AG04449 (cell line): ENCODE data around the gene MMP19.
A peak's percentile ranks its signal among the peaks of the same experiment; 100 is the strongest.
"Not testable (repeated sequence)": the region's sequence is repeated elsewhere in the genome, so short reads cannot be mapped to it uniquely, and the experiment has no call there.

Experiments
- CTCF ChIA-PET: fragments of 350-600 bp; formaldehyde crosslinking; extraction: SDS; loops from one replicate; lab custom pipeline; 2021; ENCODE audit warnings: antibody characterized with exemption; lab: Yijun Ruan, JAX
- POLR2A ChIA-PET: fragments of 400-600, 350-600 bp; formaldehyde crosslinking; extraction: SDS; loops from one replicate; lab custom pipeline; 2020; ENCODE audit warnings: antibody characterized with exemption, inconsistent platforms; lab: Yijun Ruan, JAX
- DNase-seq: peaks from one replicate; pipeline ENCODE4 v3.0.0-alpha.2; 2010; ENCODE audit warnings: low read depth, low spot score
- H3K4me3 ChIP-seq: 2 replicates; pipeline ENCODE4 v1.5.1; 2011; ENCODE audit warnings: low read depth, mild to moderate bottlenecking, control low read depth, low read length
- TF ChIP-seq, protein P1 (sequence below): IDR thresholded peaks from one replicate; pipeline ENCODE4 v1.5.1; 2011; ENCODE audit warnings: mild to moderate bottlenecking, moderate library complexity, low read length, control low read depth, inconsistent platforms; ENCODE audit not compliant: insufficient read depth; ENCODE audit errors: missing control alignments

Gene MMP19

DNA sequence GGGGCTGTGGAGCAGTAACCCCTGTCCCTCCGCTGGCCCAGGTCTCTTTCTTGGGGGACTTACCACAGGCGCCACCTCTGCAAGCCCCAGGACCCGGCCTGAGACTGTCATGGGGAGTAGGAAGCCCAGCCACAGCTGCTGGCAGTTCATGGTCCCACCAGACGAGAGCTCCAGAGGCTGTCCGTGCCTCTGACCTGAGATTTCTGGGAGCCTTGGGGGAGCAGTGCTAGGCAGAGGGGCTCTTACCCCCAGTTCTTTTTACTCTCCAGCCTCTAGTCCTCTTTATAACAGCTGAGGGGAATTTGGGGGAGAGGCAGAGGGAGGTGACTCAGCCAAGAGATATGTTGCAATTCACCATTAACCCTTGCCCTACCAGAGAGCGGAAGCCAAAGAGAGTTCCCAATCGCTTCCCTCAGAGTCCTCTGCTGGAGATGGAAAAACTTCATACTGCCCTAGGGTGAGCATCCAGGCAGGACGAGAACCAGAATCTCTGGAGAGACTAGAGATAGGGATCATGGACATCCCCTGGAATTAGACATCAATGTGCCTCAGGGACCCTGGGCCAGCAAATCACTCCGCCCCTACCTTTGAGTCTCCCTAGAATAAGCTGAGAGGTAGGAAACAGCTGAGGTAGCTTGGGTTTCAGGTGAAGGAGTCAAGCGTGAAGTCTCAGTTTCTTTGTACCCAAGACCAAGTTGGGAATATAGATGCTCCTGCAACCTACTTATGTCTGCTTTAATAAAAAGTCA is at the start of gene MMP19:
MMP19 (minus strand) TSS at position 256 of the 749 bp plus-strand sequence; CDS start at position 150, 106 bp downstream.
- ChIA-PET POLR2A (interaction anchor here (0.7 to 1.9 kb wide), 2 partner anchors 10 to 12 kb away, joined by 3 to 17 read pairs; partner anchors contain the start of gene DNAJC14), CTCF (interaction anchor here (0.9 to 3.7 kb wide), 8 partner anchors 11 to 98 kb away, joined by 3 to 21 read pairs (median 4); partner anchors contain the start of gene DNAJC14)
- DNase-seq, result peak; percentile 24
- H3K4me3 ChIP-seq, result peak within 1 kb of the TSS; percentile 67
- TF ChIP-seq, protein P1, sequence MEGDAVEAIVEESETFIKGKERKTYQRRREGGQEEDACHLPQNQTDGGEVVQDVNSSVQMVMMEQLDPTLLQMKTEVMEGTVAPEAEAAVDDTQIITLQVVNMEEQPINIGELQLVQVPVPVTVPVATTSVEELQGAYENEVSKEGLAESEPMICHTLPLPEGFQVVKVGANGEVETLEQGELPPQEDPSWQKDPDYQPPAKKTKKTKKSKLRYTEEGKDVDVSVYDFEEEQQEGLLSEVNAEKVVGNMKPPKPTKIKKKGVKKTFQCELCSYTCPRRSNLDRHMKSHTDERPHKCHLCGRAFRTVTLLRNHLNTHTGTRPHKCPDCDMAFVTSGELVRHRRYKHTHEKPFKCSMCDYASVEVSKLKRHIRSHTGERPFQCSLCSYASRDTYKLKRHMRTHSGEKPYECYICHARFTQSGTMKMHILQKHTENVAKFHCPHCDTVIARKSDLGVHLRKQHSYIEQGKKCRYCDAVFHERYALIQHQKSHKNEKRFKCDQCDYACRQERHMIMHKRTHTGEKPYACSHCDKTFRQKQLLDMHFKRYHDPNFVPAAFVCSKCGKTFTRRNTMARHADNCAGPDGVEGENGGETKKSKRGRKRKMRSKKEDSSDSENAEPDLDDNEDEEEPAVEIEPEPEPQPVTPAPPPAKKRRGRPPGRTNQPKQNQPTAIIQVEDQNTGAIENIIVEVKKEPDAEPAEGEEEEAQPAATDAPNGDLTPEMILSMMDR, result no peak

DNA sequence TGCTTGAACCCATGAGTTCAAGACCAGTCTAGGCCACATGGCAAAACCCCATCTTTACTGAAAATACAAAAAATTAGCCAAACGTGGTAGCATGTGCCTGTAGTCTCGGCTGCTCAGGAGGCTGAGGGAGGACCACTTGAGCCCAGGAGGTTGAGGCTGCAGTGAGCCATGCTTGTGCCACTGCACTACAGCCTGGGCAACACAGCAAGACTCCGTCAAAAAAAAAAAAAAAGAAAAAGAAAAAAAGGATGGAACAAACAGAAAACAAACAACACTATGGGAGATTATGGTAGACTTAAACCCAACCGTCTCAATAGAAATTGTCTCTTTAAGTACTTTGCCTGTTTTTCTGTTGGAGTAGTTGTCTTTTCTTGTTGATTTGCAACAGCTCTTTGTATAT is 48.6 kb upstream of the MMP19 start:
- ChIA-PET CTCF (no interaction called here), POLR2A (no interaction called here)
- no peak for DNase-seq
- TF ChIP-seq, protein P1, result no peak
- no peak overlapping the region for H3K4me3 ChIP-seq

DNA sequence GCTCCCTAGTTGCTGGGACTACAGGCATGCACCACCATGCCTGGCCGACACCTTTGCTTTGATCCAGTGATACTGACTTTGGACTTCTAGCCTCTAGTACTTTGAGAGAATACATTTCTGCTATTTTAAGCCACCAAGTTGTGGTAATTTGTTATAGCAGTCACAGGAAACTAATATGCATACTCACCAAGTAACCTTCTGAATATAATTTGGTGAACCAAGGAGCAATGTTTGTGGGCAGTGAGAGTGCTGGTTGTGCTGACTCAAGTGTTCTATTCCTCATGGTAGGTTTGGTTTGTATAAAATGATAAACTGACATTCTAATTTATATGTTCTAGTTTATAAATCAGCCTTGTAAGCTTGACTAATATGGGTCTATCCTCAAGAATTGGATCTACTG is 42.4 kb upstream of the MMP19 start:
- ChIA-PET POLR2A (no interaction called here), CTCF (interaction anchor here (1.4 kb wide), 1 partner anchor 41 kb away, joined by 4 read pairs; no protein-coding TSS in a partner anchor)
- TF ChIP-seq, protein P1, result no peak
- no peak for DNase-seq
- no peak overlapping the region for H3K4me3 ChIP-seq

GRCh38 chr12:55877824-55878223 is 35.1 kb upstream of the MMP19 start:
- ChIA-PET CTCF (interaction anchor here (0.6 kb wide), 1 partner anchor 47 kb away, joined by 3 read pairs; no protein-coding TSS in a partner anchor), POLR2A (no interaction called here)
- TF ChIP-seq, protein P1, result no peak
- no peak for DNase-seq
- no peak overlapping the region for H3K4me3 ChIP-seq

GRCh38 chr12:55875704-55876467 is 33.1 kb upstream of the MMP19 start:
- POLR2A ChIA-PET, result no interaction called here
- no peak overlapping the region for H3K4me3 ChIP-seq
- CTCF ChIA-PET, result no interaction called here
- no peak for DNase-seq
- TF ChIP-seq, protein P1, result no peak

- DNase-seq, result no peak
- TF ChIP-seq, protein P1, result no peak
- no peak overlapping the region for H3K4me3 ChIP-seq
- CTCF ChIA-PET, result no interaction called here
- POLR2A ChIA-PET, result interaction anchor here (1.0 kb wide), 1 partner anchor 24 kb away, joined by 3 read pairs; no protein-coding TSS in a partner anchor
These were observed 31.7 kb upstream of the MMP19 start for GRCh38 chr12:55874443-55874842.

GRCh38 chr12:55866454-55867004 is 23.8 kb upstream of the MMP19 start:
- DNase-seq, H3K4me3 ChIP-seq, POLR2A ChIA-PET: not testable (repeated sequence)
- CTCF ChIA-PET, result interaction anchor here (1.1 kb wide), 1 partner anchor 11 kb away, joined by 3 read pairs; no protein-coding TSS in a partner anchor
